IPS-18c (cell line): ENCODE data around the gene NFATC4.
"Not testable (repeated sequence)": the region's sequence is repeated elsewhere in the genome, so short reads cannot be mapped to it uniquely, and the experiment has no call there.

Source experiments
- H3K4me3 ChIP-seq: 2 replicates; pipeline ENCODE4 v1.7.0; 2013; ENCODE audit warnings: low read depth, mild to moderate bottlenecking, low read length, moderate library complexity; ENCODE audit not compliant: insufficient read depth
- H3K9me3 ChIP-seq: one replicate; pipeline ENCODE4 v1.6.1; 2013; ENCODE audit warnings: mild to moderate bottlenecking, low read length, moderate library complexity; ENCODE audit not compliant: control insufficient read depth, insufficient read depth

NFATC4 gene

GRCh38 chr14:24377126-24377525 is 9.1 kb downstream of the NFATC4 start:
- Histone ChIP-seq H3K4me3 (peak overlapping the region; percentile 9; the same call in 1 of the 2 replicates), H3K9me3 (no peaks in the 10 kb centered on the region)

- Histone ChIP-seq H3K9me3 (no peaks in the 10 kb centered on the region), H3K4me3 (no peak overlapping the region)
Observed at GRCh38 chr14:24377657-24378056, 9.7 kb downstream of the NFATC4 start.

- no peak overlapping the region for H3K4me3 ChIP-seq
- no peaks in the 10 kb centered on the region for H3K9me3 ChIP-seq
Observed at GRCh38 chr14:24378327-24378726, 10.3 kb downstream of the NFATC4 start.

- H3K4me3 ChIP-seq, result no peak overlapping the region
- no peaks in the 10 kb centered on the region for H3K9me3 ChIP-seq
Observed at GRCh38 chr14:24378981-24379906, 11.3 kb downstream of the NFATC4 start.

GRCh38 chr14:24379907-24380730 is 12.1 kb downstream of the NFATC4 start:
- Histone ChIP-seq H3K9me3 (no peaks in the 10 kb centered on the region), H3K4me3 (no peak overlapping the region)

GRCh38 chr14:24381363-24382063 is 13.5 kb downstream of the NFATC4 start:
- no peak overlapping the region for H3K4me3 ChIP-seq
- no peaks in the 10 kb centered on the region for H3K9me3 ChIP-seq

GRCh38 chr14:24382064-24382371 is 14.0 kb downstream of the NFATC4 start:
- Histone ChIP-seq H3K4me3 (no peak overlapping the region), H3K9me3 (no peaks in the 10 kb centered on the region)

GRCh38 chr14:24384169-24384568 is 16.2 kb downstream of the NFATC4 start:
- no peak overlapping the region for H3K4me3 ChIP-seq
- no peaks in the 10 kb centered on the region for H3K9me3 ChIP-seq

GRCh38 chr14:24385524-24385923 is 17.5 kb downstream of the NFATC4 start:
- H3K9me3 ChIP-seq, result no peaks in the 10 kb centered on the region
- H3K4me3 ChIP-seq, result no peak overlapping the region

GRCh38 chr14:24387009-24387345 is 19.0 kb downstream of the NFATC4 start:
- H3K4me3 ChIP-seq, result no peak overlapping the region
- no peaks in the 10 kb centered on the region for H3K9me3 ChIP-seq

GRCh38 chr14:24387579-24387978 is 19.6 kb downstream of the NFATC4 start:
- not testable (repeated sequence) for H3K9me3 ChIP-seq

GRCh38 chr14:24388474-24389179 is 20.6 kb downstream of the NFATC4 start:
- Histone ChIP-seq H3K9me3 (no peaks in the 10 kb centered on the region), H3K4me3 (no peak overlapping the region)

More at GRCh38 chr14:24387579-24387978, 19.6 kb downstream of the NFATC4 start:
- not testable (repeated sequence) for H3K4me3 ChIP-seq

GRCh38 chr14:24389226-24389848 is 21.4 kb downstream of the NFATC4 start:
- H3K9me3 ChIP-seq, result no peaks in the 10 kb centered on the region
- no peak overlapping the region for H3K4me3 ChIP-seq

- Histone ChIP-seq H3K9me3 (no peaks in the 10 kb centered on the region), H3K4me3 (no peak overlapping the region)
Observed at GRCh38 chr14:24390701-24391468, 22.9 kb downstream of the NFATC4 start.

GRCh38 chr14:24392325-24393091 is 24.5 kb downstream of the NFATC4 start:
- no peaks in the 10 kb centered on the region for H3K9me3 ChIP-seq

More at GRCh38 chr14:24392325-24393091, 24.5 kb downstream of the NFATC4 start:
- H3K4me3 ChIP-seq, result no peak overlapping the region
